ENCODE measurements around the gene FAM120A.

GRCh38 chr9:93593144-93593658 lies 141.7 kb downstream of the FAM120A start:
- TF ChIP-seq, protein P1, sequence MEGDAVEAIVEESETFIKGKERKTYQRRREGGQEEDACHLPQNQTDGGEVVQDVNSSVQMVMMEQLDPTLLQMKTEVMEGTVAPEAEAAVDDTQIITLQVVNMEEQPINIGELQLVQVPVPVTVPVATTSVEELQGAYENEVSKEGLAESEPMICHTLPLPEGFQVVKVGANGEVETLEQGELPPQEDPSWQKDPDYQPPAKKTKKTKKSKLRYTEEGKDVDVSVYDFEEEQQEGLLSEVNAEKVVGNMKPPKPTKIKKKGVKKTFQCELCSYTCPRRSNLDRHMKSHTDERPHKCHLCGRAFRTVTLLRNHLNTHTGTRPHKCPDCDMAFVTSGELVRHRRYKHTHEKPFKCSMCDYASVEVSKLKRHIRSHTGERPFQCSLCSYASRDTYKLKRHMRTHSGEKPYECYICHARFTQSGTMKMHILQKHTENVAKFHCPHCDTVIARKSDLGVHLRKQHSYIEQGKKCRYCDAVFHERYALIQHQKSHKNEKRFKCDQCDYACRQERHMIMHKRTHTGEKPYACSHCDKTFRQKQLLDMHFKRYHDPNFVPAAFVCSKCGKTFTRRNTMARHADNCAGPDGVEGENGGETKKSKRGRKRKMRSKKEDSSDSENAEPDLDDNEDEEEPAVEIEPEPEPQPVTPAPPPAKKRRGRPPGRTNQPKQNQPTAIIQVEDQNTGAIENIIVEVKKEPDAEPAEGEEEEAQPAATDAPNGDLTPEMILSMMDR (conservative IDR thresholded peaks at IDR 0.05 in 1 of 2, IDR thresholded peaks at IDR 0.05 in 1 of 2; ENCODE audit: low read depth in 1 of 2, low read length in 2 of 2), result no peak
- no peak for TF ChIP-seq EZH2 (IDR thresholded peaks at IDR 0.05; ENCODE audit: low read length, missing control alignments)

Data from fibroblast of lung (primary cell).